Measurements from ENCODE around the gene DNMBP. TPM values are rescaled to one million over a fixed set of nuclear protein-coding genes. Genes with fewer than 3 reads are reported as not detected.

Gene DNMBP
- total and polyA plus RNA-seq, 2 of the 8 experiments (the other 6 are each of a cell fraction or from before 2014, with no cell fraction given) = 19.1 to 26.4 TPM

GRCh38 chr10:100006243-100006886 lies 3.4 kb downstream of the DNMBP start:
- Histone ChIP-seq H2AFZ (ENCODE audit: low read length) (no peak overlapping the region), H3K79me1 (ENCODE audit: low read depth, low read length) (no peaks in the 10 kb centered on the region; the same call in 1 of the 2 replicates), H3K14ac (ENCODE audit: insufficient read length) (no peak overlapping the region), H3K4ac (replicated peaks; ENCODE audit: insufficient read length, low read depth, low read length) (no peak overlapping the region), H2BK20ac (ENCODE audit: low read length) (no peak overlapping the region), H3K4me1 (replicated peaks in 1 of 4; ENCODE audit: control insufficient read depth in 3 of 4, insufficient read depth in 4 of 4, low read length in 3 of 4) (peaks cover 4 to 11% (median 6%) of the 10 kb centered on the region in 4 experiments; a peak in 5 of 7 replicates), H2BK120ac (replicated peaks; ENCODE audit: low read depth, low read length) (no peak overlapping the region), H3K23ac (ENCODE audit: insufficient read length) (no peak overlapping the region), H3K23me2 (ENCODE audit: low read depth, low read length) (peaks cover 4% of the 10 kb centered on the region; the same call in 1 of the 2 replicates), H2BK15ac (ENCODE audit: low read length) (peak overlapping the region; percentile 14; the same call in 1 of the 2 replicates), H3K18ac (ENCODE audit: extremely low read depth, low read length) (no peak overlapping the region), H3K56ac (replicated peaks; ENCODE audit: insufficient read length, low read depth, low read length) (no peak overlapping the region), H3K79me2 (ENCODE audit: control insufficient read depth in 1 of 2, insufficient read depth in 2 of 2, low read length in 2 of 2) (peaks cover 0 to 22% of the 10 kb centered on the region in 2 experiments; a peak in 2 of 4 replicates), H4K20me1 (replicated peaks in 1 of 2; ENCODE audit: control insufficient read depth in 1 of 2, insufficient read depth in 2 of 2, low read length in 2 of 2) (peaks cover 0 to 2% of the 10 kb centered on the region in 2 experiments), H4K5ac (ENCODE audit: insufficient read length, low read depth, low read length) (no peak overlapping the region), H3K36me3 (ENCODE audit: control insufficient read depth in 2 of 4, insufficient read depth in 4 of 4, low read length in 3 of 4) (no peaks in the 10 kb centered on the region), H3K27ac (ENCODE audit: low read depth, low read length) (no peak overlapping the region), H2BK5ac (ENCODE audit: low read depth, low read length) (no peak overlapping the region; the same call in 1 of the 2 replicates), H4K8ac (ENCODE audit: extremely low read depth, insufficient read depth, low read length) (no peak overlapping the region), H3K4me2 (ENCODE audit: insufficient read depth in 1 of 2, low read depth in 2 of 2, low read length in 2 of 2) (no peak overlapping the region; a peak in 1 of 4 replicates), H3K4me3 (ENCODE audit: extremely low read depth in 1 of 4, insufficient read depth in 2 of 4, low read depth in 3 of 4, low read length in 4 of 4) (no peak overlapping the region), H4K91ac (replicated peaks; ENCODE audit: insufficient read length, low read length) (no peak overlapping the region), H3K27me3 (replicated peaks in 1 of 4; ENCODE audit: control insufficient read depth in 3 of 4, extremely low read depth in 1 of 4, insufficient read depth in 3 of 4, low read length in 3 of 4) (no peaks in the 10 kb centered on the region; a peak in 2 of 7 replicates), H2AK5ac (ENCODE audit: low read depth, low read length) (no peak overlapping the region), H3K9ac (replicated peaks in 1 of 4; ENCODE audit: extremely low read depth in 1 of 4, low read depth in 3 of 4, low read length in 3 of 4) (no peak overlapping the region), H2BK12ac (ENCODE audit: low read depth, low read length) (no peak overlapping the region), H3K9me3 (ENCODE audit: insufficient read depth in 2 of 2, low read depth in 1 of 2, low read length in 1 of 2) (no peaks in the 10 kb centered on the region; a peak in 1 of 4 replicates)
- DNase-seq (ENCODE audit: low read depth in 1 of 2, low spot score in 2 of 2) = no peak
- ChIA-PET CTCF (ENCODE audit: partially characterized antibody) (interaction anchor here (0.5 to 8.7 kb wide), 12 partner anchors 9 to 519 kb away, joined by 3 to 57 read pairs (median 4); no protein-coding TSS in a partner anchor), POLR2A (ENCODE audit: partially characterized antibody) (interaction anchor here (0.7 to 0.8 kb wide), 3 partner anchors 91 to 103 kb away, joined by 3 read pairs; no protein-coding TSS in a partner anchor)
- FAIRE-seq = no peak
- 78% methylated on average over 4 of the region's 4 CpGs; no CpG with 5 or more reads in 1 of the 2 experiments for WGBS, 2 experiments (ENCODE audit: extremely low coverage in 1 of 2, insufficient coverage in 1 of 2, insufficient read length in 1 of 2, insufficient replicate concordance in 2 of 2, low coverage in 1 of 2, low lambda C conversion rate in 2 of 2, missing lambda C conversion rate in 1 of 2)
- TF ChIP-seq RAD21 (IDR thresholded peaks at IDR 0.05 in 1 of 2, conservative IDR thresholded peaks at IDR 0.05 in 1 of 2; ENCODE audit: low read depth in 2 of 2, low read length in 2 of 2) = no peak
- TF ChIP-seq SUZ12 (IDR thresholded peaks at IDR 0.05; ENCODE audit: low read length) = no peak
- TF ChIP-seq CBX5 (IDR thresholded peaks at IDR 0.05; ENCODE audit: low read depth, low read length) = no peak
- no peak for TF ChIP-seq SIRT6 (IDR thresholded peaks at IDR 0.05; ENCODE audit: low read length)
- no peak for TF ChIP-seq TBP (IDR thresholded peaks at IDR 0.05; ENCODE audit: low read depth, low read length)
- no peak for TF ChIP-seq BCL11A (IDR thresholded peaks at IDR 0.05; ENCODE audit: low read depth in 2 of 2, low read length in 2 of 2)
- no peak for TF ChIP-seq NRF1 (IDR thresholded peaks at IDR 0.05; ENCODE audit: low read depth, low read length)
- TF ChIP-seq YY1 (IDR thresholded peaks at IDR 0.05; ENCODE audit: low read depth, low read length) = no peak
- TF ChIP-seq PHF8 (conservative IDR thresholded peaks at IDR 0.05; ENCODE audit: low read depth, low read length) = no peak
- TF ChIP-seq CTBP2 (IDR thresholded peaks at IDR 0.05; ENCODE audit: borderline replicate concordance, insufficient read depth, insufficient read length, low read length) = no peak
- no peak for TF ChIP-seq TCF12 (IDR thresholded peaks at IDR 0.05; ENCODE audit: low read depth, low read length)
- TF ChIP-seq RXRA (IDR thresholded peaks at IDR 0.05; ENCODE audit: insufficient read depth, low read depth, low read length) = no peak

Data from H1 (cell line).